Smooth muscle cell (in vitro differentiated cells): Measurements from ENCODE around the gene HMHB1. TPM values are rescaled to one million over a fixed set of nuclear protein-coding genes. Genes with fewer than 3 reads are reported as not detected.

Experiments
- DNase-seq: peaks from one replicate; lab custom pipeline; 2025; ENCODE audit not compliant: unreplicated experiment; lab: John Stamatoyannopoulos, UW
- H2AFZ ChIP-seq: fragments of 200-600 bp; sonication (generic); 2 replicates; pipeline ENCODE4 v1.6.0; 2016; ENCODE audit warnings: antibody characterized with exemption, low read depth, mild to moderate bottlenecking
- H3F3A ChIP-seq: fragments of 200-600 bp; sonication (generic); 2 replicates; pipeline ENCODE4 v1.6.0; 2017; ENCODE audit warnings: antibody characterized with exemption, low read depth
- H3K27ac ChIP-seq: fragments of 200-600 bp; sonication (generic); 2 replicates; pipeline ENCODE4 v1.5.1; 2016; ENCODE audit warnings: low read depth, mild to moderate bottlenecking
- H3K27me3 ChIP-seq: fragments of 200-600 bp; sonication (generic); 2 replicates; pipeline ENCODE4 v1.6.1; 2016; ENCODE audit warnings: low read depth, mild to moderate bottlenecking
- H3K36me3 ChIP-seq: fragments of 200-600 bp; sonication (generic); 2 replicates; pipeline ENCODE4 v1.5.1; 2016; ENCODE audit warnings: low read depth
- H3K4me1 ChIP-seq: fragments of 200-600 bp; sonication (generic); 2 replicates; pipeline ENCODE4 v1.5.1; 2016; ENCODE audit warnings: low read depth
- H3K4me2 ChIP-seq: fragments of 200-600 bp; sonication (generic); 2 replicates; pipeline ENCODE4 v1.6.0; 2016; ENCODE audit warnings: mild to moderate bottlenecking
- H3K4me3 ChIP-seq: fragments of 200-600 bp; sonication (generic); 2 replicates; pipeline ENCODE4 v1.5.1; 2016; ENCODE audit warnings: mild to moderate bottlenecking
- H3K79me2 ChIP-seq: fragments of 200-600 bp; sonication (generic); 2 replicates; pipeline ENCODE4 v1.6.0; 2016; ENCODE audit warnings: low read depth, mild to moderate bottlenecking
- H3K9ac ChIP-seq: fragments of 200-600 bp; sonication (generic); 2 replicates; pipeline ENCODE4 v1.6.0; 2016; ENCODE audit warnings: low read depth
- H3K9me3 ChIP-seq: fragments of 200-600 bp; sonication (generic); replicated peaks from 2 replicates; pipeline ENCODE4 v1.5.1; 2016; ENCODE audit warnings: low read depth
- H4K20me1 ChIP-seq: fragments of 200-600 bp; sonication (generic); 2 replicates; pipeline ENCODE4 v1.6.0; 2016; ENCODE audit warnings: low read depth
- WGBS: methylation state at CpG from one replicate; pipeline ENCODE4 v1.1.7; 2016; ENCODE audit warnings: low lambda C conversion rate; 5-methylcytosine and 5-hydroxymethylcytosine counted together
- polyA plus RNA-seq: library from polyadenylated mRNA; unstranded; fragments of >200 nt; fragmentation: Nextera tagmentation; extraction: Ambion mirVana; gene quantifications from 2 replicates; pipeline ENCODE4 v1.2.1, GENCODE V29; 2016
- total RNA-seq: library from RNA; depleted of rRNA; stranded (reverse); fragments of >200 nt; gene quantifications from 2 replicates; pipeline ENCODE4 v1.2.3, GENCODE V29; 2014
- TF ChIP-seq, protein P1 (sequence below): fragments of 200-600 bp; sonication (generic); IDR thresholded peaks from 2 replicates; pipeline ENCODE4 v1.5.1; 2017; ENCODE audit warnings: borderline replicate concordance, mild to moderate bottlenecking, antibody characterized with exemption; ENCODE audit not compliant: insufficient read depth, poor library complexity, severe bottlenecking

The HMHB1 gene
- total and polyA plus RNA-seq, 2 experiments from 2014 or later: not detected

DNA sequence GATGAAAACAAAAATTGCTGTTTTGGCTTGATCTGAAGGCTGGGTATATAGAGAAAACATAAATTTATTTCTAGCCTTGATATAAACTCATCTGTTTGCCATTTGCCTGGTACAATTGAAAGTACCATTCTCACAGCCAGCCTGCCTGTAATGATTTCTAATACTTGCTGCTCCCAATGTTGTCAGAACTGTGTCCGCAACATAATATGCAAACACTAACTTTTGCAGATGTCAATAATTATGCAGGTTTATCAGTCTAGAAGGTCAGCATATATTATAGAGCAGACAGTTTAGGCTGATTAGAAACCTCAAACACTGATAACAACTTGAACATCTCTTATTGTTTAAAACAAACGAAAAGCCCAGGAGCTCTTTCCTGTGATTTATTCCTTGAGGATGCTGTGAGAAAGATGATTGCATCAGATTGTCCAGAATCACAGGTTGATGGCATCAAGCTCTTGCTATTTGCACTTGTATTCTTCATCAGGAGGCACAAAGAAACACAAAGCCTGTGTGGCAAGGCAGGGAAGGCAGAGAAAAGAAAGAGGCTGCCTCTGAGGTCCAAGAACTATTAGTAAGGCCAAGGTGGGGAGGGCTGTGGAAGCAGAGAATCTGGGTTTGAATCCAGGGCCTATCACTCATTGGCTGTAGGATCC lies 21.4 kb upstream of the HMHB1 start:
- Histone ChIP-seq H3K27ac (no peak overlapping the region), H4K20me1 (no peaks in the 10 kb centered on the region), H3K27me3 (peaks cover 3% of the 10 kb centered on the region), H3K9ac (no peak overlapping the region), H3K79me2 (no peaks in the 10 kb centered on the region), H3K9me3 (no peaks in the 10 kb centered on the region), H3K4me3 (no peak overlapping the region), H3K4me1 (peaks cover 8% of the 10 kb centered on the region), H3K4me2 (no peak overlapping the region), H3F3A (no peaks in the 10 kb centered on the region), H3K36me3 (no peaks in the 10 kb centered on the region), H2AFZ (peak overlapping the region; percentile 45)
- WGBS: 89% methylated on average over 2 of the region's 2 CpGs
- DNase-seq: no peak
- TF ChIP-seq, protein P1, sequence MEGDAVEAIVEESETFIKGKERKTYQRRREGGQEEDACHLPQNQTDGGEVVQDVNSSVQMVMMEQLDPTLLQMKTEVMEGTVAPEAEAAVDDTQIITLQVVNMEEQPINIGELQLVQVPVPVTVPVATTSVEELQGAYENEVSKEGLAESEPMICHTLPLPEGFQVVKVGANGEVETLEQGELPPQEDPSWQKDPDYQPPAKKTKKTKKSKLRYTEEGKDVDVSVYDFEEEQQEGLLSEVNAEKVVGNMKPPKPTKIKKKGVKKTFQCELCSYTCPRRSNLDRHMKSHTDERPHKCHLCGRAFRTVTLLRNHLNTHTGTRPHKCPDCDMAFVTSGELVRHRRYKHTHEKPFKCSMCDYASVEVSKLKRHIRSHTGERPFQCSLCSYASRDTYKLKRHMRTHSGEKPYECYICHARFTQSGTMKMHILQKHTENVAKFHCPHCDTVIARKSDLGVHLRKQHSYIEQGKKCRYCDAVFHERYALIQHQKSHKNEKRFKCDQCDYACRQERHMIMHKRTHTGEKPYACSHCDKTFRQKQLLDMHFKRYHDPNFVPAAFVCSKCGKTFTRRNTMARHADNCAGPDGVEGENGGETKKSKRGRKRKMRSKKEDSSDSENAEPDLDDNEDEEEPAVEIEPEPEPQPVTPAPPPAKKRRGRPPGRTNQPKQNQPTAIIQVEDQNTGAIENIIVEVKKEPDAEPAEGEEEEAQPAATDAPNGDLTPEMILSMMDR: no peak

DNA sequence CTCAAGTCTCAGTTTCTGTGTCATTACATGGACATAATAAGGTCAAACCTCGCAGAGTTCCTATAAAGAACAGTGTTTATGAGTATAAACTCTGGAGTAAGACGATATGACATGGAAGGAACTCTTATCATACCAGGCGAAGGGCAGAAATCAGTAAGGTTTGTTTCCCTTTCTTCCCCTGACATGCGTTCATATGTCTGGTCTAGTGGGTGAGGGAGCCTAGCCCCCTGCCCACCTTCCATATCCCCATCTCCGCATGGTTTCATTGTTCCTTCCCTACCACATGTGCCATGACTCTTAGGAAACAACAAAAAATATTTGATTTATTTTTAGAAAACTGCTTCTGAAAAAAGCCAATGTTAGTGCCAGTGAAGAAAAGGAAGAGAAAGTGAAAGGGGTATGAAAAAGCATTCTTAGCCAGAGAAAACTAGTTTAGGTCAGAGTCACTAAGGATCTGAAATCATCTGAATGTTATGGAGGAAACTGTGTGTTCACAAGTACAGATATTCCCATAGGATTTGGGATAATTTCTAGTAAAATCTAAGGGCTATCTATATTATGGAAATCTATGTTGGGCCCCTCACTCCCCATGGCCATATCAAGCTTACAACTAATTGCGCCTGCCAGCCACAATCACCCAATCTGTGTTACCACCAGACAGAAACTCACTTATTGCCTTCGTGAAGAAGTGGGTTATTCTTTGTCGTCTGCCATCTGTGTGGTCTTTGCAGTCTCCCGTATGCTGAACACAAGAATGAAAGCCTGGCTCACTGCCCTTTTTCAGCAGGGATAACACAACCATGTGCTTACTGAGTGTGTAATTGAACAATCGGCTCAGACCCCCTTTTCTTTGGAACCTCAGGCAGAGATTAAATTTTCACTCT lies 19.9 kb upstream of the HMHB1 start:
- no peaks in the 10 kb centered on the region for H3K79me2 ChIP-seq
- no peaks in the 10 kb centered on the region for H3K36me3 ChIP-seq
- 81% methylated on average over 10 of the region's 10 CpGs for WGBS
- no peak overlapping the region for H3K27ac ChIP-seq
- H2AFZ ChIP-seq: no peak overlapping the region
- no peaks in the 10 kb centered on the region for H4K20me1 ChIP-seq
- TF ChIP-seq, protein P1: no peak
- H3K27me3 ChIP-seq: peaks cover 3% of the 10 kb centered on the region
- DNase-seq: no peak
- no peak overlapping the region for H3K4me3 ChIP-seq
- peaks cover 8% of the 10 kb centered on the region for H3K4me1 ChIP-seq
- no peak overlapping the region for H3K4me2 ChIP-seq
- no peaks in the 10 kb centered on the region for H3K9me3 ChIP-seq
- H3F3A ChIP-seq: no peaks in the 10 kb centered on the region
- no peak overlapping the region for H3K9ac ChIP-seq

DNA sequence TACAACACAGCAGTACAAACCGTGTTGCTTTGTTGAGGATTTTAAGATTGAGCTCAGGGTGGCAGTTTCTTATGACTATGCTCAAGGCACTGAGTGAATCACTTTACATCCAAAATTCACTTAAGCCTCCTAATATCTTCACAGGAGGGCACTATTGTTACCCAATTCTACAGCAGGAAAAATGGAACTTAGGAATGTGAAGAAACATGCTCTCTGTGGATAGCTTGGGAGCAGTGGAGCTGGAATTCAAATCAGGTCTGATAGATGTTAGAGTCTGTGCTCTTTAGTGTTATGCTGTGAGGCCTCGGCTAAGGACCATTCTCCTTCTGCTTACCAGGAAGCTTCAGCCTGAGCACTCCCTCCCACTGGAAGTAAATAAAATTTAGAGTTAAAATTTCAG lies 18.7 kb upstream of the HMHB1 start:
- H3K27me3 ChIP-seq: peaks cover 3% of the 10 kb centered on the region
- 66% methylated on average over 2 of the region's 2 CpGs for WGBS
- TF ChIP-seq, protein P1: no peak

More for the DNA sequence above, 18.7 kb upstream of the HMHB1 start:
- Histone ChIP-seq H3K36me3 (no peaks in the 10 kb centered on the region), H2AFZ (no peak overlapping the region), H4K20me1 (no peaks in the 10 kb centered on the region), H3K9me3 (no peaks in the 10 kb centered on the region), H3K9ac (no peak overlapping the region), H3K4me3 (no peak overlapping the region), H3K79me2 (no peaks in the 10 kb centered on the region), H3K4me1 (peaks cover 8% of the 10 kb centered on the region), H3K27ac (no peak overlapping the region), H3K4me2 (no peak overlapping the region), H3F3A (no peaks in the 10 kb centered on the region)
- DNase-seq: no peak
